Calu3 (cell line): ENCODE measurements around the gene CYTIP. TPM values are rescaled to one million over a fixed set of nuclear protein-coding genes. Genes with fewer than 3 reads are reported as not detected.

Experiments
- BruUV-seq: library from RNA; stranded (reverse); fragments of 400-500 nt; replicated peaks from 2 replicates; lab custom pipeline; 2021; lab: Mats Ljungman, UMichigan
- CTCF ChIA-PET: fragments of 300-600 bp; sonication (Branson Sonifier 250); formaldehyde crosslinking; loops from one replicate; lab custom pipeline; 2022; ENCODE audit warnings: antibody characterized with exemption; lab: Charles Lee
- DNase-seq: peaks from one replicate; pipeline ENCODE4 v3.0.0; 2022
- H3K27ac Mint-ChIP-seq: one replicate; pipeline ENCODE4 v1.8.0; 2022; ENCODE audit warnings: mixed read lengths; ENCODE audit not compliant: unreplicated experiment
- H3K27me3 Mint-ChIP-seq: one replicate; pipeline ENCODE4 v1.8.0; 2022; ENCODE audit warnings: mixed read lengths; ENCODE audit not compliant: unreplicated experiment
- H3K36me3 Mint-ChIP-seq: one replicate; pipeline ENCODE4 v1.8.0; 2022; ENCODE audit warnings: mild to moderate bottlenecking, moderate library complexity, mixed read lengths; ENCODE audit not compliant: insufficient read depth, unreplicated experiment
- H3K4me1 Mint-ChIP-seq: one replicate; pipeline ENCODE4 v1.8.0; 2022; ENCODE audit warnings: mild to moderate bottlenecking, low read depth, mixed read lengths; ENCODE audit not compliant: unreplicated experiment
- H3K4me3 Mint-ChIP-seq: one replicate; pipeline ENCODE4 v1.8.0; 2022; ENCODE audit warnings: mild to moderate bottlenecking, low read depth, moderate library complexity, mixed read lengths; ENCODE audit not compliant: unreplicated experiment
- H3K9me3 Mint-ChIP-seq: one replicate; pipeline ENCODE4 v1.8.0; 2022; ENCODE audit warnings: low read depth, mixed read lengths; ENCODE audit not compliant: unreplicated experiment
- intact Hi-C: fragments of 100-400 bp; cut with micrococcal nuclease; formaldehyde crosslinking; loops from one replicate; pipeline ENCODE4 v1.10.0; 2022; ENCODE audit not compliant: unreplicated experiment
- total RNA-seq: library from RNA; stranded (reverse); gene quantifications from 2 replicates; pipeline ENCODE4 v1.2.3, GENCODE V29; 2022
- TF ChIP-seq, protein P1 (sequence below): fragments of 200-600 bp; IDR thresholded peaks from one replicate; pipeline ENCODE4 v1.8.0; 2022; ENCODE audit warnings: antibody characterized with exemption; ENCODE audit not compliant: unreplicated experiment

CYTIP gene
- total RNA-seq, 1 experiment from 2014 or later: not detected

- no peak overlapping the region for H3K27ac Mint-ChIP-seq
- no peaks in the 10 kb centered on the region for H3K36me3 Mint-ChIP-seq
- CTCF ChIA-PET: no interaction called here
- no peak overlapping the region for H3K4me3 Mint-ChIP-seq
- intact Hi-C loops: no loop called here
- TF ChIP-seq, protein P1, sequence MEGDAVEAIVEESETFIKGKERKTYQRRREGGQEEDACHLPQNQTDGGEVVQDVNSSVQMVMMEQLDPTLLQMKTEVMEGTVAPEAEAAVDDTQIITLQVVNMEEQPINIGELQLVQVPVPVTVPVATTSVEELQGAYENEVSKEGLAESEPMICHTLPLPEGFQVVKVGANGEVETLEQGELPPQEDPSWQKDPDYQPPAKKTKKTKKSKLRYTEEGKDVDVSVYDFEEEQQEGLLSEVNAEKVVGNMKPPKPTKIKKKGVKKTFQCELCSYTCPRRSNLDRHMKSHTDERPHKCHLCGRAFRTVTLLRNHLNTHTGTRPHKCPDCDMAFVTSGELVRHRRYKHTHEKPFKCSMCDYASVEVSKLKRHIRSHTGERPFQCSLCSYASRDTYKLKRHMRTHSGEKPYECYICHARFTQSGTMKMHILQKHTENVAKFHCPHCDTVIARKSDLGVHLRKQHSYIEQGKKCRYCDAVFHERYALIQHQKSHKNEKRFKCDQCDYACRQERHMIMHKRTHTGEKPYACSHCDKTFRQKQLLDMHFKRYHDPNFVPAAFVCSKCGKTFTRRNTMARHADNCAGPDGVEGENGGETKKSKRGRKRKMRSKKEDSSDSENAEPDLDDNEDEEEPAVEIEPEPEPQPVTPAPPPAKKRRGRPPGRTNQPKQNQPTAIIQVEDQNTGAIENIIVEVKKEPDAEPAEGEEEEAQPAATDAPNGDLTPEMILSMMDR: no peak
- peaks cover 5% of the 10 kb centered on the region for H3K4me1 Mint-ChIP-seq
- no peaks in the 10 kb centered on the region for H3K27me3 Mint-ChIP-seq
- BruUV-seq: no TSS peak
- H3K9me3 Mint-ChIP-seq: no peaks in the 10 kb centered on the region
- no peak for DNase-seq
Measured at GRCh38 chr2:157441072-157441454, 2.8 kb downstream of the CYTIP start.

DNA sequence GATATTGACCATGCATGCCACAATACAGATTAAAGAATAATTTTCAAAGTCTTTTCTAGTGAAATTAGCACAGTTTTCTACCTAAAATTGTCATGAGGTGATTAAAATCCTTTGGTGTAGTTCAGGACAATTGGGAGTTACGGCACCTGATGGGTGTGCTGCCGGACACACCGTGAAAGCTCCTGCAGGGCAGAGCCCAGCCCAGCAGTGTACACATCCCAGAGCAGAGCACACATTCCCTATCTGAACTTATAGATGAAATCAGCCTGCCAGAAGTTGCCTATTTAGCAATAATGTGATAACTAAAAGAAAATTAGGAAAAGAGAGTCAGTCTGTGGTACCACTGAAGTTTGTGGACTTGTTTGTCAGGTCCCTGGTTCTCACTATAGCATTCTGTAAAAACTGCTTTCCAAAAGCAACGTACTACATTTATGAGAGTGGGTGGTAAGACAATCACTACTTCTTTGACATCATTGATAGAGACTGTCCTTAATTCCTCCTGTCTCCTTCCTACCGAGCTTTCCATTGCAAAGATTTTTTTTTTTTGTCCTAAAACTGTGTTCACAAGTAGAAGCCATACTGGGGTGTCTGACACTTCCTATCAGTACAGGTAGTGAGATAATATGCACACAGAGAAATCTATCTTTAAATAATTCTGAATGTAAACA, 3.4 kb downstream of the CYTIP start:
- H3K27ac Mint-ChIP-seq: no peak overlapping the region
- H3K4me1 Mint-ChIP-seq: peaks cover 5% of the 10 kb centered on the region
- no TSS peak for BruUV-seq
- H3K27me3 Mint-ChIP-seq: no peaks in the 10 kb centered on the region
- no peaks in the 10 kb centered on the region for H3K9me3 Mint-ChIP-seq
- intact Hi-C loops: no loop called here
- no peaks in the 10 kb centered on the region for H3K36me3 Mint-ChIP-seq
- CTCF ChIA-PET: interaction anchor here (0.6 kb wide), 1 partner anchor 38 kb away, joined by 3 read pairs; no protein-coding TSS in a partner anchor
- TF ChIP-seq, protein P1: no peak
- no peak for DNase-seq
- no peak overlapping the region for H3K4me3 Mint-ChIP-seq

DNA sequence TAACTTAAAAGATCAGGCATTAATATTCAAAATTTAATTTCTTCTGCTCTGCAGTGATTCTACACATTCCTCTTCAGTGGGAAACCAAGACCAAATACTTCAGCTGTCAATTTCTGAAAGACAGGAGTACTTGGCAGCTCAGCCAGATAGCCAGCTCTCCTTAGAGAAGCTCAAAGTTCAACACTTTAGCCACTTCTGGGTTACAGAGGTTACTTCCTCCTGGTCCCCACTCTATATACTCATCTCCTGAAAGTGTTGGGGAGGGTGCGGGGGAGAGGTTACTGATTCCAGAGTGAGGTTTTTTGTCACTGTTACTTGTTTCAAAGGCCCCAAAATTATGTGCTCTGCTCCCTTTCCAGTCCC, 4.1 kb downstream of the CYTIP start:
- H3K4me3 Mint-ChIP-seq: no peak overlapping the region
- intact Hi-C loops: no loop called here
- no TSS peak for BruUV-seq
- no peaks in the 10 kb centered on the region for H3K9me3 Mint-ChIP-seq
- H3K36me3 Mint-ChIP-seq: no peaks in the 10 kb centered on the region
- no peak for DNase-seq
- CTCF ChIA-PET: no interaction called here
- H3K27ac Mint-ChIP-seq: no peak overlapping the region
- TF ChIP-seq, protein P1: no peak
- peaks cover 2% of the 10 kb centered on the region for H3K4me1 Mint-ChIP-seq
- no peaks in the 10 kb centered on the region for H3K27me3 Mint-ChIP-seq

- no TSS peak for BruUV-seq
- intact Hi-C loops: no loop called here
- no peak overlapping the region for H3K27ac Mint-ChIP-seq
- no peak for DNase-seq
- no peaks in the 10 kb centered on the region for H3K36me3 Mint-ChIP-seq
- H3K4me1 Mint-ChIP-seq: no peaks in the 10 kb centered on the region
- TF ChIP-seq, protein P1: no peak
- no peak overlapping the region for H3K4me3 Mint-ChIP-seq
- H3K9me3 Mint-ChIP-seq: no peaks in the 10 kb centered on the region
- H3K27me3 Mint-ChIP-seq: no peaks in the 10 kb centered on the region
- CTCF ChIA-PET: no interaction called here
Measured at GRCh38 chr2:157438863-157439823, 4.7 kb downstream of the CYTIP start.
